Measurements from ENCODE around the gene MLXIPL.
"Not testable (repeated sequence)": the region's sequence is repeated elsewhere in the genome, so short reads cannot be mapped to it uniquely, and the experiment has no call there.

The MLXIPL gene

DNA sequence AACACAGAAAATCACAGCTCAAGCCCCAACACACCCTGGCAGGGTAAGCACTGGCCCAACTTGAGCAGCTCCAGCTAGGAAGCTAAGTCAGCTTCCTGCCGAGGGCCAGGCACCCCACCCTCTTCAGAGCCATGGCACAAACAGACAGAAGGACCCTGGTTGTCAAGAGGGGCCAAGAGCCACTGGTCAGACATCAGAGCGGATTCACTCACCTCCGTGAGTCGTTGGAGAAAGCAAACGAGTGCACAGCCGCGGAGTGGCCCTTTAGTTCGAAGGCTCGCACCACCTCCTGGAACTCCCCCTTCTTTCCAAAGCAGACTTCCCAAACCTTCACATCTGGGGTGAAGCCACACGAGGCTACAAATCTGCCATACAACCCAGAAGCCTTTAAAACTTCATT lies 53.3 kb downstream of the MLXIPL start:
- in situ Hi-C loops (cut with HindIII; ENCODE audit: low pct_ligation_motif_present, low sequenced_read_pairs) = no loop called here
- DNase-seq = no peak
- H3K36me3 ChIP-seq (replicated peaks) = peaks cover 65% of the 10 kb centered on the region

GRCh38 chr7:73570521-73570920 lies 53.8 kb downstream of the MLXIPL start:
- TF ChIP-seq, protein P1, sequence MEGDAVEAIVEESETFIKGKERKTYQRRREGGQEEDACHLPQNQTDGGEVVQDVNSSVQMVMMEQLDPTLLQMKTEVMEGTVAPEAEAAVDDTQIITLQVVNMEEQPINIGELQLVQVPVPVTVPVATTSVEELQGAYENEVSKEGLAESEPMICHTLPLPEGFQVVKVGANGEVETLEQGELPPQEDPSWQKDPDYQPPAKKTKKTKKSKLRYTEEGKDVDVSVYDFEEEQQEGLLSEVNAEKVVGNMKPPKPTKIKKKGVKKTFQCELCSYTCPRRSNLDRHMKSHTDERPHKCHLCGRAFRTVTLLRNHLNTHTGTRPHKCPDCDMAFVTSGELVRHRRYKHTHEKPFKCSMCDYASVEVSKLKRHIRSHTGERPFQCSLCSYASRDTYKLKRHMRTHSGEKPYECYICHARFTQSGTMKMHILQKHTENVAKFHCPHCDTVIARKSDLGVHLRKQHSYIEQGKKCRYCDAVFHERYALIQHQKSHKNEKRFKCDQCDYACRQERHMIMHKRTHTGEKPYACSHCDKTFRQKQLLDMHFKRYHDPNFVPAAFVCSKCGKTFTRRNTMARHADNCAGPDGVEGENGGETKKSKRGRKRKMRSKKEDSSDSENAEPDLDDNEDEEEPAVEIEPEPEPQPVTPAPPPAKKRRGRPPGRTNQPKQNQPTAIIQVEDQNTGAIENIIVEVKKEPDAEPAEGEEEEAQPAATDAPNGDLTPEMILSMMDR (IDR thresholded peaks at IDR 0.05; ENCODE audit: low read depth, low read length, missing control alignments) = no peak
- Histone ChIP-seq H3K4me3 (ENCODE audit: low read depth, low read length) (no peak overlapping the region), H3K27ac (no peak overlapping the region), H3K36me3 (replicated peaks) (peaks cover 62% of the 10 kb centered on the region), H3K27me3 (replicated peaks) (no peaks in the 10 kb centered on the region)
- in situ Hi-C loops (cut with HindIII; ENCODE audit: low pct_ligation_motif_present, low sequenced_read_pairs) = no loop called here
- DNase-seq = no peak

More for the DNA sequence above, 53.3 kb downstream of the MLXIPL start:
- TF ChIP-seq, protein P1 (IDR thresholded peaks at IDR 0.05; ENCODE audit: low read depth, low read length, missing control alignments) = no peak
- Histone ChIP-seq H3K27me3 (replicated peaks) (no peaks in the 10 kb centered on the region), H3K27ac (no peak overlapping the region), H3K4me3 (ENCODE audit: low read depth, low read length) (no peak overlapping the region)

DNA sequence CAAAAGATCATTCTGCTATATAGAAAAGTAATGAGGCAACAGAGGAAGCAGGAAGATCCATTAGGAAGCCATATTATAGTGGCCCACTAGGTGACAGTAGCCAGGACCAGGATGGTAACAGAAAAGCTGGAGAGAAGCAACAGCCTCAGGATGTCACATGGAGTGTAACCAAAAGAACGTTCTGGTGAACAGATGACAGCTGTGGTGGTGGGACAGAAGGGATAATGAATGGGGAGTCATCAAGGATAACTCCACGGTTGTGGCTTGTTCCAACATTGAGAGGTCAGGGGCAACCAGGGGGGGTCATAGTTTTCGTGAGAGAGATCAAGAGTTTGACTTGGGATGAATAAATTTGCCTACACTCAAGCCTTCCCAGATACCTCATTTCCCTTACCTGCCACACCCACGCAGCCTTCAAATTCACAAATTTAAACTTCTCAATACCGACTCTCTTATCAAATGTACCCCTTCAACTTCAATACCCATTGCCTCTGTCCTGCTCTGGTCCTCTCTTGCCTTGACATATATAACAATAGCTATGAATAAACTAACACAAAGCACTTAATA lies 55.2 kb downstream of the MLXIPL start:
- TF ChIP-seq, protein P1 (IDR thresholded peaks at IDR 0.05; ENCODE audit: low read depth, low read length, missing control alignments) = no peak
- no peaks in the 10 kb centered on the region for H3K27me3 ChIP-seq (replicated peaks)
- H3K4me3 ChIP-seq (ENCODE audit: low read depth, low read length) = no peak overlapping the region
- peaks cover 53% of the 10 kb centered on the region for H3K36me3 ChIP-seq (replicated peaks)
- in situ Hi-C loops (cut with HindIII; ENCODE audit: low pct_ligation_motif_present, low sequenced_read_pairs) = no loop called here
- no peak for DNase-seq
- no peak overlapping the region for H3K27ac ChIP-seq

- H3K4me3 ChIP-seq (ENCODE audit: low read depth, low read length) = no peak overlapping the region
- H3K36me3 ChIP-seq (replicated peaks) = peaks cover 42% of the 10 kb centered on the region
- DNase-seq = no peak
- TF ChIP-seq, protein P1 (IDR thresholded peaks at IDR 0.05; ENCODE audit: low read depth, low read length, missing control alignments) = no peak
- no peaks in the 10 kb centered on the region for H3K27me3 ChIP-seq (replicated peaks)
- in situ Hi-C loops (cut with HindIII; ENCODE audit: low pct_ligation_motif_present, low sequenced_read_pairs) = no loop called here
- no peak overlapping the region for H3K27ac ChIP-seq
Observed at GRCh38 chr7:73567846-73568685, 56.3 kb downstream of the MLXIPL start.

DNA sequence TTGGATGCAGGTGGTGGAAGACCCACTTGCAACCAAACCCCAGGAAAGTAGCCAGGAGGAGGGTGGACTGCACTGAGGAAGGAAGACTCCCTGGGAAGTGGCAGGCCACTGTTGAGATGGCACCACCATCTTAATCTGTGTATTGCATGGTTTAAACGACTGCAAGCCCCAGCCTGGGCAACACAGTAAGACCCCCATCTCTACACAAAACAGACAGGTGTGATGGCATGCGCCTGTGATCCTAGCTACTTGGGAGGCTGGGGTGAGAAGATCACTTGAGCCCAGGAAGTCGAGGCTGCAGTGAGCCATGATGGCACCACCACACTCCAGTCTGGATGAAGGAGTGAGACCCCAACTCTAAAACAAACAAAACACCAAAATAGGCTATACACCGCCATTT lies 57.2 kb downstream of the MLXIPL start:
- Histone ChIP-seq H3K36me3 (replicated peaks) (peaks cover 33% of the 10 kb centered on the region), H3K27ac (no peak overlapping the region), H3K4me3 (ENCODE audit: low read depth, low read length) (no peak overlapping the region), H3K27me3 (replicated peaks) (no peaks in the 10 kb centered on the region)
- TF ChIP-seq, protein P1 (IDR thresholded peaks at IDR 0.05; ENCODE audit: low read depth, low read length, missing control alignments) = no peak
- in situ Hi-C loops (cut with HindIII; ENCODE audit: low pct_ligation_motif_present, low sequenced_read_pairs) = no loop called here
- DNase-seq = no peak

GRCh38 chr7:73566431-73566830 lies 57.9 kb downstream of the MLXIPL start:
- H3K36me3 ChIP-seq (replicated peaks) = peaks cover 26% of the 10 kb centered on the region
- DNase-seq; in situ Hi-C loops (cut with HindIII; ENCODE audit: low pct_ligation_motif_present, low sequenced_read_pairs); H3K27ac ChIP-seq; H3K4me3 ChIP-seq (ENCODE audit: low read depth, low read length); H3K27me3 ChIP-seq (replicated peaks): not testable (repeated sequence)

Measured in brain microvascular endothelial cell (primary cell).